Central memory CD4-positive, alpha-beta T cell (primary cell): ENCODE data around the gene ZSCAN26.

Experiments used
- DNase-seq: peaks from one replicate; pipeline ENCODE4 v3.0.0; 2022

Gene ZSCAN26

GRCh38 chr6:28323813-28324424, 57.0 kb downstream of the ZSCAN26 start:
- DNase-seq = no peak

GRCh38 chr6:28326371-28326948, 59.5 kb downstream of the ZSCAN26 start:
- DNase-seq = no peak
